GM12891 (cell line): ENCODE data around the gene RBM7.
A peak's percentile ranks its signal among the peaks of the same experiment; 100 is the strongest.

ENCODE experiments used
- DNase-seq: peaks from one replicate; pipeline ENCODE4 v3.0.0; 2011; ENCODE audit warnings: low spot score; ENCODE audit not compliant: insufficient read length
- FAIRE-seq: peaks from 2 replicates; lab custom pipeline; 2011; peaks lifted over from hg19 to GRCh38; lab: Jason Lieb, UNC
- PAX5 ChIP-seq: IDR thresholded peaks from 2 replicates; pipeline ENCODE4 v1.6.1; 2011; ENCODE audit warnings: low read length, moderate library complexity, mild to moderate bottlenecking; ENCODE audit not compliant: insufficient read depth, severe bottlenecking
- POLR2A ChIP-seq: IDR thresholded peaks from 2 replicates; pipeline ENCODE4 v1.6.1; 2011; ENCODE audit warnings: low read depth, low read length, control low read depth
- POLR2AphosphoS5 ChIP-seq: IDR thresholded peaks from 2 replicates; pipeline ENCODE4 v1.6.1; 2011; ENCODE audit warnings: low read depth, low read length, control low read depth
- POU2F2 ChIP-seq: IDR thresholded peaks from 2 replicates; pipeline ENCODE4 v1.6.1; 2011; ENCODE audit warnings: low read depth, mild to moderate bottlenecking, control low read depth, low read length, moderate library complexity
- SPI1 ChIP-seq: IDR thresholded peaks from 2 replicates; pipeline ENCODE4 v1.6.1; 2011; ENCODE audit warnings: low read depth, low read length, control low read depth
- TAF1 ChIP-seq: IDR thresholded peaks from 2 replicates; pipeline ENCODE4 v1.6.1; 2011; ENCODE audit warnings: low read depth, low read length, control low read depth

Gene RBM7

GRCh38 chr11:114395736-114396135 lies 4.7 kb upstream of the RBM7 start:
- TF ChIP-seq POU2F2 (no peak), POLR2A (no peak), PAX5 (no peak), TAF1 (no peak), POLR2AphosphoS5 (no peak), SPI1 (no peak)
- DNase-seq (no peak), FAIRE-seq (no peak)

- TF ChIP-seq SPI1, result no peak
- no peak for TF ChIP-seq PAX5
- no peak for TF ChIP-seq TAF1
- TF ChIP-seq POU2F2, result no peak
- no peak for TF ChIP-seq POLR2AphosphoS5
- no peak for TF ChIP-seq POLR2A
- FAIRE-seq (no peak), DNase-seq (no peak)
Measured at GRCh38 chr11:114396916-114397315, 3.5 kb upstream of the RBM7 start.

GRCh38 chr11:114397349-114397982 lies 3.0 kb upstream of the RBM7 start:
- TF ChIP-seq POLR2A, result no peak
- no peak for TF ChIP-seq POU2F2
- TF ChIP-seq SPI1, result no peak
- no peak for TF ChIP-seq POLR2AphosphoS5
- TF ChIP-seq TAF1, result no peak
- no peak for TF ChIP-seq PAX5
- FAIRE-seq, result no peak
- no peak for DNase-seq

GRCh38 chr11:114398303-114398920 lies 2.1 kb upstream of the RBM7 start:
- TF ChIP-seq SPI1, result no peak
- TF ChIP-seq TAF1, result no peak
- no peak for TF ChIP-seq POU2F2
- TF ChIP-seq POLR2A, result no peak
- TF ChIP-seq POLR2AphosphoS5, result no peak
- no peak for TF ChIP-seq PAX5
- DNase-seq (no peak), FAIRE-seq (no peak)

- no peak for DNase-seq
- TF ChIP-seq PAX5 (no peak), SPI1 (no peak), TAF1 (no peak)
- no peak for FAIRE-seq
Measured at GRCh38 chr11:114399490-114400215, 813 bp upstream of the RBM7 start.

- TF ChIP-seq TAF1 (no peak), POU2F2 (no peak), SPI1 (no peak), POLR2AphosphoS5 (no peak), PAX5 (no peak), POLR2A (no peak)
- DNase-seq (no peak), FAIRE-seq (no peak)
Measured at GRCh38 chr11:114400915-114401223, 403 bp downstream of the RBM7 start.

- DNase-seq (no peak), FAIRE-seq (peak; percentile 68)
- TF ChIP-seq POLR2AphosphoS5, result no peak
- no peak for TF ChIP-seq POLR2A
- no peak for TF ChIP-seq PAX5
- TF ChIP-seq TAF1, result no peak
- no peak for TF ChIP-seq POU2F2
- no peak for TF ChIP-seq SPI1
Measured at GRCh38 chr11:114401311-114401710, 845 bp downstream of the RBM7 start.

GRCh38 chr11:114412946-114413345 lies 12.5 kb downstream of the RBM7 start:
- FAIRE-seq, result no peak
- TF ChIP-seq SPI1, result no peak
- no peak for TF ChIP-seq POLR2AphosphoS5
- TF ChIP-seq TAF1, result no peak
- TF ChIP-seq POU2F2, result no peak
- no peak for TF ChIP-seq POLR2A
- no peak for TF ChIP-seq PAX5
- no peak for DNase-seq

- TF ChIP-seq POU2F2, result no peak
- no peak for TF ChIP-seq SPI1
- no peak for TF ChIP-seq POLR2AphosphoS5
- no peak for TF ChIP-seq PAX5
- FAIRE-seq (no peak), DNase-seq (no peak)
Measured at GRCh38 chr11:114413958-114414357, 13.5 kb downstream of the RBM7 start.
